Measurements from ENCODE around the gene SLC7A6.
A peak's percentile ranks its signal among the peaks of the same experiment; 100 is the strongest.

Gene SLC7A6

DNA sequence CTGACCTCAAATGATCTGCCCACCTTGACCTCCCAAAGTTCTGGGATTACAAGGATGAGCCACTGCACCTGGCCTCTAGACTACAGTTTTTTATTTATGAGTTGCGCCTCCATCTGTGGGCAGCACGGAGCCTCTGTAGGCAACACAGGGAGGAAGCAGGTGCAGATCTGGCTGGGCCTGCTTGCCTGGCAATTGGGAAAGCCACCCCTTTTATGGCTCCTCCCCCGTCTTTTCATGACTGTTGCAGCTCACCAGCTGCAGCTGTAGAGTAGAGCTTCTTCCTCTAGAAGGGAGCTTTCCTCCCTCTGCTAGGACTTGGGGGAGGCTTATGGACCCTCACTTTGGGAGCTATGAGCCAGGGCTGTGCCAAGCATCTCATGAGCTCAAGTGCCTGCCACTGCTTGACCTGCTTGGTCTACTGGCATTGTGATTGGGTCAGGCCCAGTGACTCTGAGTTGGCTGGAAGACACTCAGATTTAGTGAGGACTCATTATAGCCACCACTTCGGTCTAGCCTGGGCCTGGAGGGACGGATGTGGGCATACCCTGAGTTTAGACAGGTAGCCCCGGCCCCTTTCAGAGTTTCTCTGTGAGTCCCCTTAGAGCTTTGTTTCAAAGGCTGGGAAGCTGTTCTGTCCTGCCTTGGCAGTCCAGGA is 6.9 kb upstream of the SLC7A6 start:
- no peak for DNase-seq (ENCODE audit: low read depth, low spot score)

DNA sequence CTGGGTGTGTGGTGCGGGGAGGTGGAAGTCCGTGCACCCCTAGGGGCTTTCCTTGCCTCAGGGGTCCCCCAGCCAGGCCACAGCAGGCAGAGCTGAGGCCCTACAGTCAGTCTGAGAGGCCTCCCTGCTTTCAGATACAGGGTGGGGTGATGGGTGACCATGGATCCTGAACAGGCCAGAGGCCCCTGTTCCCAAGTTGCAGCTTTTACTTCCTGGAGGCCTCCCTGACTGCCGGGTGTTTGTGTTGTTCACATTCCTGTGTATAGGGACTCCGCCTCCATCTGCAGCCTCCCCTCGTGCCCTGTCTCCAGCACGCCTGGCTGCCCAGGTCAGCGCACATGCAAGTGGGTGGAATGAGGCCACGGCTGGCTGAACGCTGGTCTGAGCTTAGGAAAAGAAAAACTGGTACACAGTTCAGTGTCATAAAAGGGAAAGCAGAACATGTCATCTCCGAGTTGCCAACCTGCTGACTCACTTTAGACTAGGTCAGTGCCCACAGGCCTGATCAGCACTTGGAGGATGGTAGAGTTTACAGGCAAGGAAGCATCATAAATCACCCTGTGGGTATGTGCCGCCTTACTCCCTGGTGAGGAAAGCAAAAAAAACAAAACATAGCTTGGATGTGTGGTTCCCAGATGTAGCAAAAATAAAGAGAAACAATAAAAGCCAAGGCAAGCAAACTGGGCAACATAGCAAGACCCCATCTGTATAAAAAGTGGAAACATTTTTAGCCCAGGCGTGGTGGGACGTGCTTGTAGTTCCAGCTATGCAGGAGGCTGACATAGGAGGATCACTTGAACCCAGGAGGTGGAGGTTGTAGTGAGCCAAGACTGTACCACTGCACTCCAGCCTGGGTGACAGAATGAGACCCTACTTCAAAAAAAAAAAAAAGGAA is 6.2 kb upstream of the SLC7A6 start:
- DNase-seq (ENCODE audit: low read depth, low spot score): peak; percentile 26

DNA sequence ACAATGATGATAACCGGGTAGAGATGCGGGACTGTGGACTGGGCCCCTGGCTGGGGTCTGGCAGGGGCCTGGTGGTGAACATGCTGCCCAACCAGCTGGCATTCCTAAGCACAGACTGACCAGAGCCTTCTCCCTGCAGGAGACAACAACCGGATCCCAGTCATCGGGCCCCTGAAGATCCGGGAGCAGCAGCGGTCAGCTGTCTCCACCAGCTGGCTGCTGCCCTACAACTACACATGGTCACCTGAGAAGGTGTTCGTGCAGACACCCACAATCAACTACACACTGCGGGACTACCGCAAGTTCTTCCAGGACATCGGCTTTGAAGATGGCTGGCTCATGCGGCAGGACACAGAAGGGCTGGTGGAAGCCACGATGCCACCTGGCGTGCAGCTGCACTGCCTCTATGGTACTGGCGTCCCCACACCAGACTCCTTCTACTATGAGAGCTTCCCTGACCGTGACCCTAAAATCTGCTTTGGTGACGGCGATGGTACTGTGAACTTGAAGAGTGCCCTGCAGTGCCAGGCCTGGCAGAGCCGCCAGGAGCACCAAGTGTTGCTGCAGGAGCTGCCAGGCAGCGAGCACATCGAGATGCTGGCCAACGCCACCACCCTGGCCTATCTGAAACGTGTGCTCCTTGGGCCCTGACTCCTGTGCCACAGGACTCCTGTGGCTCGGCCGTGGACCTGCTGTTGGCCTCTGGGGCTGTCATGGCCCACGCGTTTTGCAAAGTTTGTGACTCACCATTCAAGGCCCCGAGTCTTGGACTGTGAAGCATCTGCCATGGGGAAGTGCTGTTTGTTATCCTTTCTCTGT is 5.1 kb upstream of the SLC7A6 start:
- DNase-seq (ENCODE audit: low read depth, low spot score): no peak

DNA sequence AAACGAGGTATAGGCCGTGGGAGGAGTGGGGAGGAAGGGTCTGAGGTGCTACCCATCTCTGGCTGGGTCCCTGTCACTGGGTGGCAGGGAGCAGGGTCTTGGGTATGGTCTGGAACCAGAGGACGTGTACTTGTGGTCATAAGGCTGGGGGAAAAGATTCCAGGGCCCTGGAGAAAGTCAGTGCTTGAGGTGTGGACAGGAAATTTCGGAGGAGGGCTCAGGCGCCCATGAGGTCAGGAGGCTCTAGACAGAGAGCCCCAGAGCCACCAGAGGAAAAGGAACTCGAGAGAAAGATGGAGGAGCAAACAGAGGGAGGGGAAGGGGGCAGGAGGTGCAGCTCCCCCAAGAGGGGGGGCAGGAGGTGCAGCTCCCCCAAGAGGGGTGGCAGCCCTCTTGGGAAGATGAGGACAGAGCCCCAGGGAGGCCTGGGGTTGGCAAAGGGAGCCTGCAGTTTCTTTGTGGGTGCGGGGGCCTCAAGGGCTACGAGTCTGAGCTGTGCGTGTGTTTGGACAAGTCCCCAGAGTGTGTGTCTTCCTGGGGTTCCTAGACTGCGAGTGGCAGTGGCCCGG is 683 bp upstream of the SLC7A6 start:
- no peak for DNase-seq (ENCODE audit: low read depth, low spot score)

DNA sequence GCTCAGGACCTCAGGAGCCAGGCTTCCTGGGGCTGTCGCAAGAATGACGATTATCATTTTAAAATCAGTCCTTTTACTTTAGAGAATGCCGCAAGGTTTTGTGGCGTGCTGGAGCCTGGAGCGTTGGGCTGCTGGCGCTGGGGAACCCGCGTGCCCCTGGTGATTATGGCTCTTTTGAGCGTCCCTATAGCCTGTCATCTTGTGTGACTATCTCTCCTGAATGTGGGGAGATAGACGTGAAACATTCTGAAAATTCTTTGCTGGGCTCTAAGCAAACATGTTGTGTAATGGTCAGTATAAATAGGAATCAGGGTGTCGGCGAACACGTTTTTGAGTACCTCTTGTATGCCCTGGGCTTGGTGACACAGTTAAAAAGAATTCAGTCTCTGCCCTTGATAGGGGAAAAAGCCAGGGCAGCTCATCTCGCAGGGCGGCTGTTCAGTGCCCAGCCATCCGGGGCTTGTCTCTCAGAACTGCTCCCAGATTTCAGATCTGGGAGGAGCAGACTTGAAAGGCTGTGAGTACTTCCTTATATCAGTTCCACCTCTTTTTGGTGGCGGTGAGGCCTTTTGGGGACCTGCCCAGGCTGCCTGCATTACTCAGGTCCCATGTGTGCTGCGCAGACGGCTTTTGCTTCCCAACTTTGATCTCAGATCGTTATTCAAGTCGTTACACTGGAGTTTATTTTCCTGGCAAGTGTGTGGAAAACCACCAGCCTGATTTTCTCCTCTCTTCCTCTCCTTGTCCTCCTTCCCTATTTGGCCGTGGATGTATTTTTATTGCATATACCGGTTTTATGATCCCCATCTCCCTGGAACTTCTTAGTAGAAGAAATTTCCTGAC is 973 bp downstream of the SLC7A6 start:
- DNase-seq (ENCODE audit: low read depth, low spot score): peak; percentile 71

DNA sequence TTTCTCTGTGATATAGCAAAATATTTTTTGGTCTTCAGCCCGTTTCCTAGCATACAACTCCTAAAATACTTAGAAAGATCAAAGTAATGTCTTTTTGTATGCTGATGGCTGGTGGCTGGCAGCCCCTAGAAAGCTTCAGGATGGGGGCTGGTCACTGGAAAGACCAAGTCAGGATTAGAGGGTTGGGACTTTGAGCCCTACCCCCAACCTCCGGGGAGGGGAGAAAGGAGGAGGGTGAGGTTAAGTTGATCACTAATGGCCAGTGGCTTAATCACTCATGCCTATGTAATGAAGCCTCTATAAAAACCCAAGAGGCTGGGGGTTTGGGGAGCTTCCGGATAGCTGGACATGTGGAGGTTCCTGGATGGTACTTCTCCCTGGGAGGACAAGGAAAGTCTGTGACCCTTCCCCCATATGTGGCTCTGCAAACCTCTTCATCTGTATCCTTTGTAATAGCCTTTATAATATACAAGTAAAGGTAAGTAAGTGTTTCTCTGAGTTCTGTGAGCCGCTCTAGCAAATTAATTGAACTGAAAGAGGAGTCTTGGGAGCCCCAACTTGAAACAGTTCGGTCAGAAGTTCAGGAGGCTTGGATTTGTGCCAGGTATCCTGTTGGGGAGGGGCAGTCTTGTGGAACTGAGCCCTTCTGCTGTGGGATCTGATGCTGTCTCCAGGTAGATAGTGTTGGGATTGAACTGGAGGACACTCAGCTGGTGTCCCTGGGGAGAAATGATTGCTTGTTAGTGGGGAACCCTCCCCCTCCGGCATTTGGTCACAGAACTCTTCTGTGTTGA is 3.5 kb downstream of the SLC7A6 start:
- DNase-seq (ENCODE audit: low read depth, low spot score): peak; percentile 30

DNA sequence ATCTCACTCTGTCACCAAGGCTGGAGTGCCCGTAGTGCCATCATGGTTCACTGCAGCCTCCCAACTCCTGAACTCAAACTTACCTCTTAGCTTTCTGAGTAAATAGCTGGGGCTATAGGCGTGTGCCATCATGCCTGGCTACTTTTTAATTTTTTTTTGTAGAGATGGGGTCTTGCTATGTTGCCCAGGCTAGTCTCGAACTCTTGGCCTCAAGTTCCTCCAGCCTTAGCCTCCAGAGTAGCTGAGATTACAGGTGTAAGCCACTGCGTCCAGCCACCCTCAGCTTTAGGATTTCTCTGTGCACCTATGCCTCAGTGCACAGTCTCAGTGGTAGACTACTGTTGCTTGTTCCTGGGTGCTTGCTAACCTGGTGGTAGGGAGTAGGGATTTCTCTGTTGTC is 5.5 kb downstream of the SLC7A6 start:
- no peak for DNase-seq (ENCODE audit: low read depth, low spot score)

DNA sequence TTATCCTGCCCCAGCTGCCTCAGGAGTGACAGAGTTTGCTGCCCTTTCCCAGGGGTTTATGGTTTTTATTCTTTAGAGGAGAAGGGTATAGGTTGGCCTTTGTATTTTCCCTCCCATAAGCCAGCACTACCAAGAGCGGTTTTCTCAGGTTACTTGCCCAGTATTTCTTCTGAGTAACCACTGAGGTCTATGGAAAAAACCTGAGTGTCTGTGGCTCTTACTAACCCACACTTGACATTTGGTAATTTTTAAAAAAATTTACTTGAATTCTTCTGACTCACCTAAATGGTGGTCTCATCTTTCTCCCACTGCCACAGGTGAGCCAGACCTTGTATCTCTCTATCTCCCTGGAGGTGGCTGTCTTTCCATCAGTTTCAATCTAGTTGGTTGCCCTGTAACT is 6.0 kb downstream of the SLC7A6 start:
- no peak for DNase-seq (ENCODE audit: low read depth, low spot score)

DNA sequence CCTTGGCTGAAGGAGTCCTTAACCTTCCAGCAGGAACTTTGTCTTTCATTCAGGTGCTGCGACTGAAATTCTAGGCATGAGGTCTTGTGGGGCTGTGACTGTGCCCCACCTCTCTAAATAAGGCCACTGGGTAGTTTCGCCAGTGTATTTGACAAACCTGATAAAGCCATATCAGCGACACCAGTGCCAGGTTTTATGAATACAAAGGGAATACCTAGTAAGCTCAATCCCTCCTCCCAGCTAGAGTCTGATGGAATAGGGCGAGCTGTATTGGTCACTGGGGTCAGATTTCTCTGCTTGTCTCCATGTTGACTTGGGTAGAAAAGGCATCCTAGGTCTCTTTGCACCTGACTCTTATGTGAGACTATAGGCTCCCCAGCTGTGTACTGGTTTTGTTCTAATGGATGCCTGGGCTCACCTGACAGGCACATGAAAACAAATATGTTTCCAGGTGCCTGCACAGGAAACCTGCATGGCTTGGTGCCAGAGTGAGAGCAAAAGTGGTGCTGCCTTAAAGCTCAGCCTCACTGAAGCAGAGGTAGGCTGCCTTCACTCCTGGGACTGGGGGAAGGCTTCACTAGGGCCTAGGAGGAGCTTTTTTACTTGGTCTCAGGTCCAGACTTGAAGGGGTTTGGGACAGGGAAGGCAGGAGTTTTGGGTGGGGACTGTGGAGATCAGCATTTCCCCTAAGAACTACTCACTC is 8.3 kb downstream of the SLC7A6 start:
- no peak for DNase-seq (ENCODE audit: low read depth, low spot score)

DNA sequence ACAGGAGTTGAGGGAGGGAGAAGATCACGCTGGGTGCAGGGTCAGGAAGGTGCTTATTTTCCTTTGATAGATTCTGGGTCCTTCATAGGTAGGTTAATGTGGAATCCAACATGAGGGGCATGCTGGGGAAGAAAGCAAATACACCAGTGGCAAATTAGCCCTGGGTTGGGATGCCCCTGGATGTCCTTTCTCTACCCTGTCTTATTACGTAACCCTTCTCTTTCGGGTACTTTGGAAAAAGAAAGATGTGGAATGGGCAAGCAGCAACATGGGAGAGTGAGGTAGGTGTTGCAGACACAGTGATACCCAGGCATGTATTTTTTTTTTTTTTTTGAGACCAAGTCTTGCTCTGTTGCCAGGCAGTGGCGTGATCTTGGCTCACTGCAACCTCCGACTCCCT is 9.1 kb downstream of the SLC7A6 start:
- no peak for DNase-seq (ENCODE audit: low read depth, low spot score)

DNA sequence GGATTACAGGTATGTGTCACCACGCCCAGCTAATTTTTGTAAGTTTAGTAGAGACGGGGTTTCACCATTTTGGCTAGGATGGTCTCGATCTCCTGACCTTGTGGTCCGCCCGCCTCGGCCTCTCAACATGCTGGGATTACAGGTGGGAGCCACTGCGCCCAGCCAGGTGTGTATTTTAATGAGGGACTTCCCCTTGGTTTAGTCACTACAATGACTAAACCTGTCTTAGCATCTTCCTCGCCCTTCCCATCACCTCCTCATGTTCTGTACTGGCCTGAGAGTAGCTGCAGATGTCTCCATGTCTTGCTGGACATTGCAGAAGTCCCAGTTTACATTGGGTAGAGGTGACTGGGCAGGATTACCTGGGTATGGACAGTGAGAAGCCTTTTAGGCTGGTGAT is 9.6 kb downstream of the SLC7A6 start:
- no peak for DNase-seq (ENCODE audit: low read depth, low spot score)

DNA sequence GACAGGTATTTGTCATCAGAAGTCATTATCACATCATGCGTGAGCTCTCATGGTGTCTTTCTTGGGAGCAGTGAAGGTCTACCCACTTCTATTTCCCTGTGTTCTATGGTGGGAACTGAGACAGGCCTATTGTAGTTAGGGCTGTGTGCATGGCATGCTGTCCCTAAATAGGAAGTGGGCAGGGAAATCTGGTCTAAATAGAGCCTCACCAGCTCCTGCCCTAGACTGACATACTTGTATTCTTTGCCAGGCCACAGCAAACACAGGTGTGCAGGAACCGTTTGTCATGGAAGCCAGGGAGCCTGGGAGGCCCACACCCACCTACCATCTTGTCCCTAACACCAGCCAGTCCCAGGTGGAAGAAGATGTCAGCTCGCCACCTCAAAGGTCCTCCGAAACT is 10.1 kb downstream of the SLC7A6 start:
- DNase-seq (ENCODE audit: low read depth, low spot score): no peak

DNA sequence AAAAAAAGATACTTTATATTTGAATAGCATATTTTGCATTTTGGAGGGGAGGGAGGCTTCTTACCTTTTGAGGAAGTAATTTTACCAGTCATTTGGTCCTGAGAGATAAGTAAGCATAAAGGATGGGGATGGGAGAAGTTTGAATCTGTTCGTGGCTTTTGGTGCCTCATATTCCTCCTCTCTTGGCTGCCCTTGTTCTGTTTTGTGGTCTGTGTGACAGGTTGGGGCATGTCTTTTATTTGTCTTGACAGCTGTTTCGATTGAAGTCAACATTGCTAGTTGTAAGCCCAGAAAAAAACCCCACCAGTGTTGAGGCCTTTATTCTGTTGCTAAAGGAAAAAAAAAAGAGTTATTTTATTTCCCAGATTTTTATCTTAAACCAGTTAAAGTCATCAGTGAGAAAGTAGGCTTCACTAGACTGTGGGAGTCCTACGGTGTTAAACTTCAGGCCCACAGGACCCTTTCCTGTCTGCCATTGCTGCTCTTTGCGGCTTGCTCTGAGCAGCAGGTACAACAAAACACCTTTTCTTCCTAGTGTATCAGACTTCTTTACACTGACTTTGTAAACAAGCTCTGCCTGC is 11.4 kb downstream of the SLC7A6 start:
- DNase-seq (ENCODE audit: low read depth, low spot score): no peak

DNA sequence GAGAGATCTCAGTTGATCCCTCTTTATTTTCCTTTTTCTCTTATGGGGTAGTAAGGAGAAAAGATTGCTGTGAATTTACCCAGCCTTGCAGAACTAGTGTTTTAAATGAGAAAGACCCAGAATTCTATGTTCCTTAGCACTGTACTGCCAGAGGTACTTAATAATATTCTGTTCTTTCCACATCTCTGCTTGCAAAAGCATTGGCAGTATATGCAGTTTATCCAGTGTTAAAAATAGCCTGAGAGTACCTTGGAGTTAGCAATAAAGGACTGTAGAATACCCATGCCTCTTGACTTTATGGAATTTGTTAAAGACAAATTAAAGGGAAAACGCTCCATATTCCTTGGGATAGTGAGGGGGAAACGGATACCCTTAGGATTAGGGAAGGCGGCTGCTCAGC is 11.9 kb downstream of the SLC7A6 start:
- DNase-seq (ENCODE audit: low read depth, low spot score): no peak

DNA sequence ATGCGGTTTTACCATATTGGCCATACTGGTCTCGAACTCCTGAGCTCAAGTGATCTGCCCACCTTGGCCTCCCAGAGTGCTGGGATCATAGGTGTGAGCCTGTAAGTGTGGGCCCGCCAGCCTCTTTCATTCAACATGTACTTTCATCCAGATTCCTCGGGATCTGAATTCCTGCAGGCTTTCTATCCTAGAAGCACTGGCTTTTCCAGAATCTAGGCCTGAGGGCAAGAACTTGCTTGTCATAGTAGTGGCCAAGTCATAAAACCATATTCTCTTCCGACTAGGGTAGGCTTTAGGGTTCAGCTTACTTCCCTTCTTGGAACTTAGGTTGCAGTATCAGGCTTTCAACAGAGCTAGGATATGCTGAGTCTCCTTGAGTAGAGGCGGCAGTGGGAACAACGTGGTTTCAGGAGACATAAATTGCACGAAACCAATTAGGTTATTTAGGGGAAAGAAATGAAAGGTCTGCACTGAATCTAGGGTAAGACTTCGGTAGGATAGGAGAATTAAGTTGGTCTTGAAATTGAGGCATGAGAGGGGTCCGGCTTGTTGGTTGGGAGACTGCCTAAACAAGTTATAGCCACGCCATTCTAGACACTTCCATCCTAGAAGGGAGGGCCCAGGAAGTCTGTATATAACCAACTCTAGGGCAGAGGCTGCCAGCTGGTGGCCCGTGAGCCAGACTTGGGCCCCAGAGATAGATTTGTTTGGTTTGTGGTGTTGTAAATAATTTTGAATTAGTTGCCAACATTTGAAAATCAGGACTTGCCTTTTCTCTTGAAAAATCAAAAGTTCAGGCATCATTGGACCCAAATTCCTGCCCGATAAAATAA is 15.6 kb downstream of the SLC7A6 start:
- DNase-seq (ENCODE audit: low read depth, low spot score): no peak

DNA sequence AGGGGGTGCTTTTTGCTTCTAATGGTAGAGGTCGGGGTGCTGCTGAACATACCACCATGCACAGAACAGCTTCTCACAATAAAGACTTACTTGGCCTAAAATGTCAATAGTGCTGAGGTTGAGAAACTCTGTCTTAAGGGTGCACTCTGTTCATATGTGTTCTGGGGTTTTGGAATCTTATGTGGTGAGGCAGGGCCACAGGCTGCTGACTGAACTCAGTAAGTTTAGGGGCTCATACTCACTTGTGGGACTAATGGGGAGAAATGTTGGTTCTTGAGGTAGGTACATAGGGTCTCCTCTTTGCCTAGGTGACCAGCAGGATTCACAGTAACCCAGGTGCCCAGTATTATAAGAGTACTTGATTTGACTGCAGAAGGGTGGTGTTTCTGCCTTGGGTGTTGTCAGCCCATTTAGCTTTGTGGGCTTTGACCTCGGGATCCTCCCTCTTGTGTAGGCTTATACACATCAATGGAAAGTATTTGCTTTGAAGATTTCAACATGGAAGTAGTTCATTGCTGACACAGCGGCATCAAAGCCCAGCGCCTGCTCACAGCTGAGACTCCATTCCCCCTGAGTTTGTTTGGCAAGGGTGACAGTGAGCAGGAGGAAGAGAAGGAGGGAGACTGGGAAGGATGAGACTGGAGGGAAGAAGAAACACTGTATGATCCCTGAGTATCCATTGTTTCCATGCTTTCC is 17.2 kb downstream of the SLC7A6 start:
- no peak for DNase-seq (ENCODE audit: low read depth, low spot score)

DNA sequence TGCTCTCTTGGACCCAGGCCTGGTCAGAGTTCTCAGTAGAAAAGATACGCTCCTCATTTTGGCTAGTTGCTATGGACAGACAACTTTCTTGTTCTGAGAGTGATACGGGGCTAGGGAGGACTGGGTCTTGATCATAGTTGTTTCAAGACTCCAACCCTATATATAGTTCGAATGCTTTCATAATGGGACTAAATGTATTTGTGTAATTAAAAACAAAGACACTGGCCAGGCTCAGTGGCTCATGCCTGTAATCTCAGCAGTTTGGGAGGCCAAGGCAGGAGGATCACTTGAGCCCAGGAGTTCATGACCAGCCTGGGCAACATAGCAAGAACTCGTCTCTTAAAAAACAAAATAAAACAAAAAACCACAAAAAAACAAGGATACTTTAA is 17.7 kb downstream of the SLC7A6 start:
- DNase-seq (ENCODE audit: low read depth, low spot score): no peak

DNA sequence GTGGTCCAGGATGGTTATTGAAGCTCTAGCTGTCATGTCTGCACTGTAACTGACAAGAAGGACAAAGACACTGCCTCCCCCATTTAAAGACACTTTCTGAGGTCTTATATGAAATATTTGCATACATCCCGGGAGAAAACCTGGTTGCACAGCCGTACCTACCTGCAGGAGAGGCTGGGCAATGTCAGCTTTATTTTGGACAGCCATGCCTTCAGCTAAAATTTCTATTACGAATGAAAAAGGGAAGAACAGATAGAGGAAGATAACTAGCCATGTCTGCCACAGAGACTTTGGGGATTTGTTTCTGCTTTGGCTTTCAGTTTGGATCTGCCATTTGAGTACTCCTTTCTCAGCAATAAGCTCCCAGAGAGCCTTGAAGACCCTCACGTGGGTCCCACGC is 19.0 kb downstream of the SLC7A6 start:
- no peak for DNase-seq (ENCODE audit: low read depth, low spot score)

Data from ELF-1 (cell line).